ENCODE data around the gene TTC36. TPM values are rescaled to one million over a fixed set of nuclear protein-coding genes. Genes with fewer than 3 reads are reported as not detected.
A peak's percentile ranks its signal among the peaks of the same experiment; 100 is the strongest.

The TTC36 gene
- total and polyA plus RNA-seq, 10 of the 15 experiments (the other 5 are each of a cell fraction or from before 2014, with no cell fraction given) = 0.28 to 0.78 (median 0.59) TPM; not detected in 7

GRCh38 chr11:118491041-118491440 lies 36.2 kb upstream of the TTC36 start (continued):
- TF ChIP-seq SMC3 (IDR thresholded peaks at IDR 0.05; ENCODE audit: borderline replicate concordance, low read length) = no peak
- no peak for TF ChIP-seq ZBTB40 (IDR thresholded peaks at IDR 0.05; ENCODE audit: borderline replicate concordance)
- TF ChIP-seq PAX5 (IDR thresholded peaks at IDR 0.05; ENCODE audit: borderline replicate concordance, low read depth, low read length) = no peak
- TF ChIP-seq EZH2 (IDR thresholded peaks at IDR 0.05; ENCODE audit: borderline replicate concordance, control insufficient read depth, low read depth, low read length) = no peak
- TF ChIP-seq RFX5 (IDR thresholded peaks at IDR 0.05; ENCODE audit: low read depth, low read length) = no peak

GRCh38 chr11:118497831-118498230 lies 29.4 kb upstream of the TTC36 start:
- no peak for TF ChIP-seq ATF7 (IDR thresholded peaks at IDR 0.05; ENCODE audit: low read depth)
- TF ChIP-seq MTA2 (IDR thresholded peaks at IDR 0.05; ENCODE audit: low read depth) = no peak
- no peak for TF ChIP-seq YY1 (IDR thresholded peaks at IDR 0.05; ENCODE audit: low read depth, low read length)
- no peak for TF ChIP-seq POU2F2 (IDR thresholded peaks at IDR 0.05; ENCODE audit: borderline replicate concordance, low read depth, low read length)
- TF ChIP-seq SPI1 (IDR thresholded peaks at IDR 0.05; ENCODE audit: borderline replicate concordance, insufficient read depth, low read depth, low read length) = no peak
- no peak for TF ChIP-seq TBL1XR1 (IDR thresholded peaks at IDR 0.05; ENCODE audit: low read depth, low read length)
- no peak for TF ChIP-seq LARP7 (IDR thresholded peaks at IDR 0.05)
- no peak for TF ChIP-seq MLLT1 (IDR thresholded peaks at IDR 0.05)
- no peak for TF ChIP-seq WRNIP1 (IDR thresholded peaks at IDR 0.05; ENCODE audit: borderline replicate concordance, low read depth, low read length)
- TF ChIP-seq E4F1 (IDR thresholded peaks at IDR 0.05; ENCODE audit: borderline replicate concordance, partially characterized antibody) = no peak
- TF ChIP-seq HDGF (IDR thresholded peaks at IDR 0.05) = no peak
- TF ChIP-seq ZNF24 (IDR thresholded peaks at IDR 0.05) = no peak
- Histone ChIP-seq H3K4me3 (no peak overlapping the region), H3K4me1 (ENCODE audit: control insufficient read depth, insufficient read depth, low read length) (no peaks in the 10 kb centered on the region), H3K36me3 (ENCODE audit: control insufficient read depth in 2 of 2, insufficient read depth in 2 of 2, low read length in 1 of 2) (peaks cover 16 to 61% of the 10 kb centered on the region in 2 experiments), H3K27me3 (replicated peaks in 1 of 2; ENCODE audit: control insufficient read depth in 2 of 2, insufficient read depth in 2 of 2, low read length in 1 of 2) (no peaks in the 10 kb centered on the region), H3K79me2 (ENCODE audit: control insufficient read depth, insufficient read depth, low read length) (no peaks in the 10 kb centered on the region), H2AFZ (ENCODE audit: control insufficient read depth, low read depth, low read length) (no peak overlapping the region), H3K27ac (ENCODE audit: control insufficient read depth, insufficient read depth) (no peak overlapping the region), H3K9ac (ENCODE audit: control insufficient read depth, insufficient read depth, low read length) (no peak overlapping the region), H4K20me1 (ENCODE audit: control insufficient read depth, insufficient read depth) (no peaks in the 10 kb centered on the region), H3K4me2 (ENCODE audit: control insufficient read depth, insufficient read depth) (no peak overlapping the region), H3K9me3 (replicated peaks; ENCODE audit: control insufficient read depth, insufficient read depth, low read length) (no peaks in the 10 kb centered on the region)
- no peak for ATAC-seq
- RAD21 ChIA-PET (ENCODE audit: unreplicated experiment) = no interaction called here
- POLR2A ChIA-PET = interaction anchor here (0.6 kb wide), 2 partner anchors 39 to 502 kb away, joined by 3 to 5 read pairs; no protein-coding TSS in a partner anchor
- intact Hi-C loops (cut with micrococcal nuclease; ENCODE audit: unreplicated experiment) (no loop called here), in situ Hi-C loops (cut with MboI) (loop anchor here (25.0 kb wide), 1 partner anchor 111 kb away; no protein-coding TSS in a partner anchor)
- DNase-seq (ENCODE audit: low read depth, low spot score) = no peak
- SMC1A ChIA-PET (ENCODE audit: uncharacterized antibody, unreplicated experiment) = no interaction called here
- WGBS (ENCODE audit: insufficient coverage, insufficient replicate concordance, low lambda C conversion rate, missing lambda C conversion rate) = 88% methylated on average over 4 of the region's 4 CpGs
- BruUV-seq (replicated peaks) = TSS peak; percentile 41
- CTCF ChIA-PET = no interaction called here
- FAIRE-seq = no peak

Measured in GM12878 (cell line).